GM23338 (cell line): ENCODE measurements around the gene LARGE1. TPM values are rescaled to one million over a fixed set of nuclear protein-coding genes. Genes with fewer than 3 reads are reported as not detected.

Experiments
- ATAC-seq: fragments of 200-7000 bp; cut with Tn5 transposase; 3 replicates; pipeline ENCODE4 v1.9.1; 2020
- DNase-seq: peaks from one replicate; pipeline ENCODE4 v3.0.0-alpha.2; 2015; ENCODE audit warnings: low spot score
- H2AFZ ChIP-seq: fragments of 200-600 bp; sonication (generic); 2 replicates; pipeline ENCODE4 v1.8.0; 2016; ENCODE audit warnings: antibody characterized with exemption, mild to moderate bottlenecking, moderate library complexity
- H3F3A ChIP-seq: fragments of 200-600 bp; sonication (generic); replicated peaks from 2 replicates; pipeline ENCODE4 v1.8.0; 2017; ENCODE audit warnings: antibody characterized with exemption, mixed run types, low read depth
- H3K27ac ChIP-seq: fragments of 200-600 bp; sonication (generic); 2 replicates; pipeline ENCODE4 v1.6.1; 2016; ENCODE audit warnings: low read depth
- H3K27me3 ChIP-seq: fragments of 200-600 bp; sonication (generic); 2 replicates; pipeline ENCODE4 v1.8.0; 2016; ENCODE audit warnings: mild to moderate bottlenecking, mixed run types, moderate library complexity; ENCODE audit not compliant: insufficient read depth
- H3K36me3 ChIP-seq: fragments of 200-600 bp; sonication (generic); 2 replicates; pipeline ENCODE4 v1.8.0; 2016; ENCODE audit warnings: mild to moderate bottlenecking; ENCODE audit not compliant: insufficient read depth
- H3K4me1 ChIP-seq: fragments of 200-600 bp; sonication (generic); 2 replicates; pipeline ENCODE4 v1.8.0; 2016; ENCODE audit warnings: mild to moderate bottlenecking, moderate library complexity; ENCODE audit not compliant: insufficient read depth
- H3K4me2 ChIP-seq: fragments of 200-600 bp; sonication (generic); 2 replicates; pipeline ENCODE4 v1.7.1; 2017; ENCODE audit warnings: mixed run types
- H3K4me3 ChIP-seq: fragments of 200-600 bp; sonication (generic); 2 replicates; pipeline ENCODE4 v1.6.1; 2016; ENCODE audit warnings: mixed run types
- H3K79me2 ChIP-seq: fragments of 200-600 bp; sonication (generic); replicated peaks from 2 replicates; pipeline ENCODE4 v1.8.0; 2017; ENCODE audit warnings: mild to moderate bottlenecking; ENCODE audit not compliant: insufficient read depth
- H3K9me2 ChIP-seq: fragments of 200-600 bp; sonication (generic); 2 replicates; pipeline ENCODE4 v1.8.0; 2017; ENCODE audit not compliant: insufficient read depth
- H4K20me1 ChIP-seq: fragments of 200-600 bp; sonication (generic); replicated peaks from 2 replicates; pipeline ENCODE4 v1.8.0; 2017; ENCODE audit warnings: mild to moderate bottlenecking; ENCODE audit not compliant: insufficient read depth
- H3K27ac Mint-ChIP-seq: 2 replicates; pipeline ENCODE4 v1.8.0; 2020; ENCODE audit warnings: inconsistent platforms, mild to moderate bottlenecking, moderate library complexity, mixed read lengths
- H3K27me3 Mint-ChIP-seq: 3 replicates; pipeline ENCODE4 v1.8.0; 2022; ENCODE audit warnings: low read depth, mild to moderate bottlenecking, moderate library complexity, mixed read lengths, inconsistent platforms; ENCODE audit not compliant: insufficient read depth, poor library complexity
- H3K36me3 Mint-ChIP-seq: 3 replicates; pipeline ENCODE4 v1.8.0; 2021; ENCODE audit warnings: low read depth, mild to moderate bottlenecking, inconsistent platforms, moderate library complexity, mixed read lengths
- H3K4me1 Mint-ChIP-seq: 3 replicates; pipeline ENCODE4 v1.8.0; 2020; ENCODE audit warnings: mild to moderate bottlenecking, inconsistent platforms, mixed read lengths
- H3K4me3 Mint-ChIP-seq: 3 replicates; pipeline ENCODE4 v1.8.0; 2021; ENCODE audit warnings: moderate library complexity, mild to moderate bottlenecking, inconsistent platforms, mixed read lengths
- H3K9me3 Mint-ChIP-seq: 3 replicates; pipeline ENCODE4 v1.8.0; 2020; ENCODE audit warnings: moderate library complexity, mild to moderate bottlenecking, inconsistent platforms, mixed read lengths
- CREB1 ChIP-seq: fragments of 250-450 bp; sonication (Bioruptor Pico); IDR thresholded peaks from 2 replicates; pipeline ENCODE4 v1.5.0; 2020; ENCODE audit warnings: low read depth, mild to moderate bottlenecking, moderate library complexity
- EZH2 ChIP-seq: fragments of 200-600 bp; sonication (generic); IDR thresholded peaks from one replicate; pipeline ENCODE4 v1.8.0; 2017; ENCODE audit warnings: antibody characterized with exemption, mild to moderate bottlenecking, low read depth; ENCODE audit not compliant: unreplicated experiment
- EZH2phosphoT487 ChIP-seq: fragments of 200-600 bp; sonication (generic); IDR thresholded peaks from one replicate; pipeline ENCODE4 v1.8.1; 2018; ENCODE audit warnings: antibody characterized with exemption; ENCODE audit not compliant: unreplicated experiment
- JUNB ChIP-seq: IDR thresholded peaks from one replicate; pipeline ENCODE4 v1.6.1; 2016; ENCODE audit warnings: antibody characterized with exemption; ENCODE audit not compliant: unreplicated experiment
- POLR2AphosphoS5 ChIP-seq: IDR thresholded peaks from 2 replicates; pipeline ENCODE4 v1.6.1; 2016; ENCODE audit warnings: antibody characterized with exemption, low read depth
- STAT1 ChIP-seq: IDR thresholded peaks from one replicate; pipeline ENCODE4 v1.6.1; 2016; ENCODE audit warnings: antibody characterized with exemption; ENCODE audit not compliant: unreplicated experiment
- ZNF114 ChIP-seq: fragments of 250-450 bp; sonication (Bioruptor Pico); IDR thresholded peaks from 2 replicates; pipeline ENCODE4 v1.5.0; 2020; ENCODE audit warnings: mild to moderate bottlenecking, moderate library complexity
- ZNF331 ChIP-seq: fragments of 250-450 bp; sonication (Bioruptor Pico); IDR thresholded peaks from 2 replicates; pipeline ENCODE4 v1.5.0; 2020; ENCODE audit warnings: low read depth, mild to moderate bottlenecking, moderate library complexity
- ZNF462 ChIP-seq: fragments of 250-450 bp; sonication (Bioruptor Pico); IDR thresholded peaks from 2 replicates; pipeline ENCODE4 v1.5.0; 2020; ENCODE audit warnings: mild to moderate bottlenecking, moderate library complexity
- polyA plus RNA-seq: library from polyadenylated mRNA; unstranded; fragments of >200 nt; fragmentation: Nextera tagmentation; extraction: Ambion mirVana; gene quantifications from 2 replicates; pipeline ENCODE4 v1.2.1, GENCODE V29; 2016
- total RNA-seq: library from RNA; depleted of rRNA; stranded (reverse); fragments of >200 nt; shearing (Covaris generic); gene quantifications from 2 replicates; pipeline ENCODE4 v1.2.3, GENCODE V29; 2014
- TF ChIP-seq, protein P1 (sequence below), 2 experiments: fragments of 200-600 bp in 1 of 2; sonication (generic) in 1 of 2; conservative IDR thresholded peaks; 2 replicates each; pipeline versions ENCODE4 v1.5.1 to v1.6.1; 2016 to 2017; ENCODE audit warnings: antibody characterized with exemption in 2 of 2, low read depth in 2 of 2, mild to moderate bottlenecking in 2 of 2, moderate library complexity in 1 of 2
- TF ChIP-seq, protein P2 (sequence below): IDR thresholded peaks from 2 replicates; pipeline ENCODE4 v1.6.1; 2016; ENCODE audit warnings: antibody characterized with exemption

LARGE1 gene
- total and polyA plus RNA-seq, 2 experiments from 2014 or later = 12.8 to 75.6 TPM

DNA sequence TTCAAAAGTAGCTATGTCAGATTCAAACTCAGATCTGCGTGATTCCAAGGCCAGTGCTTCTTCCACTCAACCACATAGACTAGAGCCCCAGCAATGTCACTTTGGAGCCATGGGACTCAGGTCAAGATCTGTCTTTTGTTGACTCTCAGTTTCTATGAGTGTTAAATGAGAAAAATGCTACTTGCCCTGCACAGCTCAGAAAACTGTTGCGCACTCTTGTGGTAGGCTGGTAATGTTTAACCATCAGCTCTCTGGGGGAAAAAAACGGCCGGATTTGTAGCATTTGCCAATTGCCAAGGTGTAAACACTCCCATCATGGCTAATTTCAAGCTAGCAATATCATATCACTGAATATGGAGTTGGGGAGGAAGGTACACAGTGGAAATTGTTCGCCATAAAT is 534.0 kb downstream of the LARGE1 start:
- no peak overlapping the region for H3K4me3 ChIP-seq
- no peak overlapping the region for H3K27ac Mint-ChIP-seq
- no peaks in the 10 kb centered on the region for H3F3A ChIP-seq
- no peak overlapping the region for H3K27ac ChIP-seq
- H3K9me2 ChIP-seq = no peaks in the 10 kb centered on the region
- no peaks in the 10 kb centered on the region for H3K9me3 Mint-ChIP-seq
- no peak overlapping the region for H3K4me2 ChIP-seq
- H3K4me3 Mint-ChIP-seq = no peak overlapping the region
- H3K27me3 ChIP-seq = no peaks in the 10 kb centered on the region
- DNase-seq (no peak), ATAC-seq (no peak)
- no peaks in the 10 kb centered on the region for H3K4me1 Mint-ChIP-seq
- H4K20me1 ChIP-seq = no peaks in the 10 kb centered on the region
- no peaks in the 10 kb centered on the region for H3K79me2 ChIP-seq
- no peak overlapping the region for H2AFZ ChIP-seq
- peaks cover 6% of the 10 kb centered on the region for H3K36me3 ChIP-seq
- peaks cover 2% of the 10 kb centered on the region for H3K27me3 Mint-ChIP-seq
- TF ChIP-seq JUNB = no peak
- TF ChIP-seq POLR2AphosphoS5 = no peak
- TF ChIP-seq, protein P1, sequence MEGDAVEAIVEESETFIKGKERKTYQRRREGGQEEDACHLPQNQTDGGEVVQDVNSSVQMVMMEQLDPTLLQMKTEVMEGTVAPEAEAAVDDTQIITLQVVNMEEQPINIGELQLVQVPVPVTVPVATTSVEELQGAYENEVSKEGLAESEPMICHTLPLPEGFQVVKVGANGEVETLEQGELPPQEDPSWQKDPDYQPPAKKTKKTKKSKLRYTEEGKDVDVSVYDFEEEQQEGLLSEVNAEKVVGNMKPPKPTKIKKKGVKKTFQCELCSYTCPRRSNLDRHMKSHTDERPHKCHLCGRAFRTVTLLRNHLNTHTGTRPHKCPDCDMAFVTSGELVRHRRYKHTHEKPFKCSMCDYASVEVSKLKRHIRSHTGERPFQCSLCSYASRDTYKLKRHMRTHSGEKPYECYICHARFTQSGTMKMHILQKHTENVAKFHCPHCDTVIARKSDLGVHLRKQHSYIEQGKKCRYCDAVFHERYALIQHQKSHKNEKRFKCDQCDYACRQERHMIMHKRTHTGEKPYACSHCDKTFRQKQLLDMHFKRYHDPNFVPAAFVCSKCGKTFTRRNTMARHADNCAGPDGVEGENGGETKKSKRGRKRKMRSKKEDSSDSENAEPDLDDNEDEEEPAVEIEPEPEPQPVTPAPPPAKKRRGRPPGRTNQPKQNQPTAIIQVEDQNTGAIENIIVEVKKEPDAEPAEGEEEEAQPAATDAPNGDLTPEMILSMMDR (conservative IDR thresholded peaks at IDR 0.05; ENCODE audit: low read depth in 2 of 2) = 0 out of 4 replicates have a peak, but pooled peaks of 1 of the 2 experiments have one; percentile 7
- H3K36me3 Mint-ChIP-seq = peaks cover 28% of the 10 kb centered on the region
- no peaks in the 10 kb centered on the region for H3K4me1 ChIP-seq

DNA sequence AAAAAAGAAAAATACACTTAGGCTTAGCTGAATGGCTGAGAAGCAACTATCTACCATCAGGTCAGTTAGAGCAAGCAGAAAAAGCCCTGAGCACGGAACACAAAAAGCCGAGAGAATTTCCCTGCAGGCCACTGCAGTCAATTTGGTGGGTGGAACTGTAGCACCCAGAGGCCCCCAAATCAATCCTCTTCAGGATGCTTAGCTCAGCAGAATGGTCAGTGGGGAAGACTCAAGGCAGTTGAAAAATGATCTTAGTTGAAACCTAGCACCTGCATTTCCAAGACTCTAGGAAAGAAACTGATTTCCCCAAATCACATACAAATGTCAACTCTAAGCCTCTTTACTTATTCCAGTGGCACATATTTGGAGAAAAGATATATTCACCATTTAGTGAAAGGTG is 534.7 kb downstream of the LARGE1 start:
- no peaks in the 10 kb centered on the region for H3K9me3 Mint-ChIP-seq
- H2AFZ ChIP-seq = no peak overlapping the region
- ATAC-seq (no peak), DNase-seq (no peak)
- no peak overlapping the region for H3K27ac ChIP-seq
- peaks cover 2% of the 10 kb centered on the region for H3K27me3 Mint-ChIP-seq
- H3K36me3 ChIP-seq = peaks cover 6% of the 10 kb centered on the region
- H3F3A ChIP-seq = no peaks in the 10 kb centered on the region
- H3K79me2 ChIP-seq = no peaks in the 10 kb centered on the region
- no peaks in the 10 kb centered on the region for H3K27me3 ChIP-seq
- H3K4me2 ChIP-seq = no peak overlapping the region
- peaks cover 35% of the 10 kb centered on the region for H3K36me3 Mint-ChIP-seq
- no peaks in the 10 kb centered on the region for H4K20me1 ChIP-seq
- H3K27ac Mint-ChIP-seq = no peak overlapping the region
- no peaks in the 10 kb centered on the region for H3K4me1 ChIP-seq
- H3K4me3 ChIP-seq = no peak overlapping the region
- H3K4me3 Mint-ChIP-seq = no peak overlapping the region
- H3K9me2 ChIP-seq = no peaks in the 10 kb centered on the region
- H3K4me1 Mint-ChIP-seq = no peaks in the 10 kb centered on the region
- TF ChIP-seq, protein P2, sequence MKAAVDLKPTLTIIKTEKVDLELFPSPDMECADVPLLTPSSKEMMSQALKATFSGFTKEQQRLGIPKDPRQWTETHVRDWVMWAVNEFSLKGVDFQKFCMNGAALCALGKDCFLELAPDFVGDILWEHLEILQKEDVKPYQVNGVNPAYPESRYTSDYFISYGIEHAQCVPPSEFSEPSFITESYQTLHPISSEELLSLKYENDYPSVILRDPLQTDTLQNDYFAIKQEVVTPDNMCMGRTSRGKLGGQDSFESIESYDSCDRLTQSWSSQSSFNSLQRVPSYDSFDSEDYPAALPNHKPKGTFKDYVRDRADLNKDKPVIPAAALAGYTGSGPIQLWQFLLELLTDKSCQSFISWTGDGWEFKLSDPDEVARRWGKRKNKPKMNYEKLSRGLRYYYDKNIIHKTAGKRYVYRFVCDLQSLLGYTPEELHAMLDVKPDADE = no peak
- TF ChIP-seq ZNF114 (CRISPR knock-in tag) (no peak), STAT1 (no peak), EZH2 (no peak), ZNF331 (no peak), EZH2phosphoT487 (no peak), CREB1 (CRISPR knock-in tag) (no peak), JUNB (no peak), ZNF462 (CRISPR knock-in tag) (no peak)
